HepG2 (cell line): Measurements from ENCODE around the gene JMJD1C. TPM values are rescaled to one million over a fixed set of nuclear protein-coding genes. Genes with fewer than 3 reads are reported as not detected.

Experiments
- AKAP8 ChIP-seq: sonication (generic); formaldehyde crosslinking; IDR thresholded peaks from 2 replicates; pipeline ENCODE4 v1.5.1; 2020; ENCODE audit warnings: mild to moderate bottlenecking, missing genetic modification reagents
- NKX3-1 ChIP-seq: sonication (generic); formaldehyde crosslinking; IDR thresholded peaks from 2 replicates; pipeline ENCODE4 v1.5.0; 2020; ENCODE audit warnings: missing genetic modification reagents
- POLR2AphosphoS5 ChIP-seq: IDR thresholded peaks from 2 replicates; pipeline ENCODE4 v1.6.1; 2012; ENCODE audit warnings: low read depth, low read length
- ZC3H13 ChIP-seq: sonication (generic); formaldehyde crosslinking; IDR thresholded peaks from 2 replicates; pipeline ENCODE4 v1.8.1; 2023; ENCODE audit warnings: mild to moderate bottlenecking, missing genetic modification reagents, moderate library complexity
- ZNF724P ChIP-seq: sonication (generic); formaldehyde crosslinking; IDR thresholded peaks from 2 replicates; pipeline ENCODE4 v1.8.0; 2022; ENCODE audit warnings: missing genetic modification reagents, borderline replicate concordance
- ZNF816 ChIP-seq: sonication (generic); formaldehyde crosslinking; IDR thresholded peaks from 2 replicates; pipeline ENCODE4 v1.8.0; 2022; ENCODE audit warnings: missing genetic modification reagents, mild to moderate bottlenecking, borderline replicate concordance
- ZNF878 ChIP-seq: sonication (generic); formaldehyde crosslinking; IDR thresholded peaks from 2 replicates; pipeline ENCODE4 v1.8.1; 2023; ENCODE audit warnings: mild to moderate bottlenecking, missing genetic modification reagents, moderate library complexity
- ZSCAN9 ChIP-seq: IDR thresholded peaks from 2 replicates; pipeline ENCODE4 v1.6.1; 2016; ENCODE audit warnings: borderline replicate concordance
- polyA plus RNA-seq, 8 experiments: library from polyadenylated mRNA; depleted of rRNA in 3 of 8; stranded (reverse) in 7 of 8; unstranded in 1 of 8; fragments of >200 nt; fragmentation: Illumina TruSeq in 4 of 8; extraction: Trizol in 4 of 8; gene quantifications; 2 replicates each; pipeline versions ENCODE4 v1.2.1 to v1.2.3, GENCODE V29; 2011 to 2016; ENCODE audit warnings: low read depth in 4 of 8, missing spikeins in 1 of 8, mixed read lengths in 1 of 8; ENCODE audit not compliant: insufficient read depth in 1 of 8
- total RNA-seq, 5 experiments: library from RNA; depleted of rRNA; stranded (reverse); fragments of >200 nt; fragmentation: Illumina TruSeq; extraction: Trizol; gene quantifications; 2 replicates each; pipeline ENCODE4 v1.2.3, GENCODE V29; 2016; ENCODE audit warnings: low read depth in 1 of 5
- TF ChIP-seq, protein P1 (sequence below): sonication (generic); formaldehyde crosslinking; IDR thresholded peaks from 2 replicates; pipeline ENCODE4 v1.5.0; 2020; ENCODE audit warnings: mild to moderate bottlenecking, missing genetic modification reagents
- TF ChIP-seq, protein P2 (sequence below), 2 experiments: sonication (generic) in 1 of 2; formaldehyde crosslinking in 1 of 2; IDR thresholded peaks; 2 replicates each; pipeline versions ENCODE4 v1.6.1 to v1.9.0; 2014 to 2022; ENCODE audit warnings: antibody characterized with exemption in 1 of 2, borderline replicate concordance in 1 of 2, inconsistent platforms in 1 of 2, low read depth in 1 of 2, missing genetic modification reagents in 1 of 2
- TF ChIP-seq, protein P3 (sequence below): sonication (generic); formaldehyde crosslinking; IDR thresholded peaks from 2 replicates; pipeline ENCODE4 v1.9.0; 2022; ENCODE audit warnings: missing genetic modification reagents, mild to moderate bottlenecking, borderline replicate concordance

The JMJD1C gene
- total and polyA plus RNA-seq, 2 of the 13 experiments (the other 11 are each of a cell fraction or from before 2014, with no cell fraction given): 42.3 to 42.7 TPM

DNA sequence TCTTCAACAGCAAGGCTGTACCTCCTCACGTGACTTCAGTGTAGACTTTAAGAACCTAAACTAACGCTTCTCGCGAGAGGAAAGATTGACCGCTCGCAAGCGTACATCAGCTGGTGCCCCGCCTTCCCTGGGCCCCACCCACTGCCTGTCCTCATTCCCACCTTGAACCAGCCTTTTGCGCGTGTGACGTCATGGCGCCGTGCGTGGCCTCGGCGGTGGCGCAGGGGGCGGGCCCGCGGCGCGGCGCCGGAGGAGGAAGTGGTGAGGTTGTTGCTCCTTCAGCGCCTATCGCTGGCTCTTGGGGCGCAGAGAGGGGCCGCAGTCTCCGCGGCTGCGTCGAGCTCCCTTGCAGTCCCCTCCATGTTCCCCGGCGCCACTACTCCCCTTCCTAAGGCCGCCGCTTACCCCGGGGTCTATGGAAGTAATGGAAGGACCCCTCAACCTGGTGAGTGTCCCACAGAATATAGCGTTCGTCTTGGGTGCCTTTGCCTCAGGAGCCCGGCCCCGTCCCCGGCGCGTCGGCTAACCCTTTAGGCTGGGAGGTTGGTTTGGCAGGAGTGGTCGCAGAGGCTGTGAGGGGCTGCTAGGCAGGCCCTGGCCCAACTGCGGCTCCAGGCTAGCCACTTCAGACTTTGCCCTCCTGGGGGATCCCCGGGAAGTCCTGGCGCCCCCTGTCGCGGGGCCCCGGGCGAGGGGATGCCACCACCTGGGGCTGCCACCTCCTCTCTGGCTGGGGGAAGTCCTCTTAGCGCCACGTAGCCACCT, 332.5 kb downstream of the JMJD1C start, which contains the start of gene NRBF2 (continued):
- TF ChIP-seq ZNF816: peak; percentile 83; the same call in 1 of the 2 replicates
- 0 out of 2 replicates have a peak, but pooled peaks have one; percentile 20 for TF ChIP-seq ZNF878 (CRISPR knock-in tag)
- 0 out of 2 replicates have a peak, but pooled peaks have one; percentile 42 for TF ChIP-seq ZNF724P
- no peak for TF ChIP-seq ZSCAN9 (CRISPR knock-in tag)
- no peak; the same call in 1 of the 2 replicates for TF ChIP-seq NKX3-1 (CRISPR knock-in tag)
- TF ChIP-seq, protein P1, sequence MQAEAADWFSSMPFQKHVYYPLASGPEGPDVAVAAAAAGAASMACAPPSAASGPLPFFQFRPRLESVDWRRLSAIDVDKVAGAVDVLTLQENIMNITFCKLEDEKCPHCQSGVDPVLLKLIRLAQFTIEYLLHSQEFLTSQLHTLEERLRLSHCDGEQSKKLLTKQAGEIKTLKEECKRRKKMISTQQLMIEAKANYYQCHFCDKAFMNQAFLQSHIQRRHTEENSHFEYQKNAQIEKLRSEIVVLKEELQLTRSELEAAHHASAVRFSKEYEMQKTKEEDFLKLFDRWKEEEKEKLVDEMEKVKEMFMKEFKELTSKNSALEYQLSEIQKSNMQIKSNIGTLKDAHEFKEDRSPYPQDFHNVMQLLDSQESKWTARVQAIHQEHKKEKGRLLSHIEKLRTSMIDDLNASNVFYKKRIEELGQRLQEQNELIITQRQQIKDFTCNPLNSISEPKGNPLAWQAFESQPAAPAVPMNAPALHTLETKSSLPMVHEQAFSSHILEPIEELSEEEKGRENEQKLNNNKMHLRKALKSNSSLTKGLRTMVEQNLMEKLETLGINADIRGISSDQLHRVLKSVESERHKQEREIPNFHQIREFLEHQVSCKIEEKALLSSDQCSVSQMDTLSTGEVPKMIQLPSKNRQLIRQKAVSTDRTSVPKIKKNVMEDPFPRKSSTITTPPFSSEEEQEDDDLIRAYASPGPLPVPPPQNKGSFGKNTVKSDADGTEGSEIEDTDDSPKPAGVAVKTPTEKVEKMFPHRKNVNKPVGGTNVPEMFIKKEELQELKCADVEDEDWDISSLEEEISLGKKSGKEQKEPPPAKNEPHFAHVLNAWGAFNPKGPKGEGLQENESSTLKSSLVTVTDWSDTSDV: 0 out of 2 replicates have a peak, but pooled peaks have one; percentile 37
- TF ChIP-seq, protein P2, sequence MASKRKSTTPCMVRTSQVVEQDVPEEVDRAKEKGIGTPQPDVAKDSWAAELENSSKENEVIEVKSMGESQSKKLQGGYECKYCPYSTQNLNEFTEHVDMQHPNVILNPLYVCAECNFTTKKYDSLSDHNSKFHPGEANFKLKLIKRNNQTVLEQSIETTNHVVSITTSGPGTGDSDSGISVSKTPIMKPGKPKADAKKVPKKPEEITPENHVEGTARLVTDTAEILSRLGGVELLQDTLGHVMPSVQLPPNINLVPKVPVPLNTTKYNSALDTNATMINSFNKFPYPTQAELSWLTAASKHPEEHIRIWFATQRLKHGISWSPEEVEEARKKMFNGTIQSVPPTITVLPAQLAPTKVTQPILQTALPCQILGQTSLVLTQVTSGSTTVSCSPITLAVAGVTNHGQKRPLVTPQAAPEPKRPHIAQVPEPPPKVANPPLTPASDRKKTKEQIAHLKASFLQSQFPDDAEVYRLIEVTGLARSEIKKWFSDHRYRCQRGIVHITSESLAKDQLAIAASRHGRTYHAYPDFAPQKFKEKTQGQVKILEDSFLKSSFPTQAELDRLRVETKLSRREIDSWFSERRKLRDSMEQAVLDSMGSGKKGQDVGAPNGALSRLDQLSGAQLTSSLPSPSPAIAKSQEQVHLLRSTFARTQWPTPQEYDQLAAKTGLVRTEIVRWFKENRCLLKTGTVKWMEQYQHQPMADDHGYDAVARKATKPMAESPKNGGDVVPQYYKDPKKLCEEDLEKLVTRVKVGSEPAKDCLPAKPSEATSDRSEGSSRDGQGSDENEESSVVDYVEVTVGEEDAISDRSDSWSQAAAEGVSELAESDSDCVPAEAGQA (IDR thresholded peaks at IDR 0.05; ENCODE audit: low read depth): peak; percentile 86
- TF ChIP-seq, protein P2 (CRISPR knock-in tag; IDR thresholded peaks at IDR 0.05; ENCODE audit: borderline replicate concordance): no peak
- TF ChIP-seq, protein P3, sequence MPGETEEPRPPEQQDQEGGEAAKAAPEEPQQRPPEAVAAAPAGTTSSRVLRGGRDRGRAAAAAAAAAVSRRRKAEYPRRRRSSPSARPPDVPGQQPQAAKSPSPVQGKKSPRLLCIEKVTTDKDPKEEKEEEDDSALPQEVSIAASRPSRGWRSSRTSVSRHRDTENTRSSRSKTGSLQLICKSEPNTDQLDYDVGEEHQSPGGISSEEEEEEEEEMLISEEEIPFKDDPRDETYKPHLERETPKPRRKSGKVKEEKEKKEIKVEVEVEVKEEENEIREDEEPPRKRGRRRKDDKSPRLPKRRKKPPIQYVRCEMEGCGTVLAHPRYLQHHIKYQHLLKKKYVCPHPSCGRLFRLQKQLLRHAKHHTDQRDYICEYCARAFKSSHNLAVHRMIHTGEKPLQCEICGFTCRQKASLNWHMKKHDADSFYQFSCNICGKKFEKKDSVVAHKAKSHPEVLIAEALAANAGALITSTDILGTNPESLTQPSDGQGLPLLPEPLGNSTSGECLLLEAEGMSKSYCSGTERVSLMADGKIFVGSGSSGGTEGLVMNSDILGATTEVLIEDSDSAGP: peak; percentile 78; the same call in 1 of the 2 replicates
- peak; percentile 80; the same call in 1 of the 2 replicates for TF ChIP-seq ZC3H13 (CRISPR knock-in tag)
- peak; percentile 79 for TF ChIP-seq POLR2AphosphoS5
- peak; percentile 46; the same call in 1 of the 2 replicates for TF ChIP-seq AKAP8 (CRISPR knock-in tag)
